IPS-NIHi11 (cell line): ENCODE measurements around the gene MMD.
"Not testable (repeated sequence)": the region's sequence is repeated elsewhere in the genome, so short reads cannot be mapped to it uniquely, and the experiment has no call there.

Experiments used
- DNase-seq: peaks from one replicate; pipeline ENCODE4 v3.0.0; 2012; ENCODE audit warnings: mixed read lengths, low spot score

MMD gene, protein sequence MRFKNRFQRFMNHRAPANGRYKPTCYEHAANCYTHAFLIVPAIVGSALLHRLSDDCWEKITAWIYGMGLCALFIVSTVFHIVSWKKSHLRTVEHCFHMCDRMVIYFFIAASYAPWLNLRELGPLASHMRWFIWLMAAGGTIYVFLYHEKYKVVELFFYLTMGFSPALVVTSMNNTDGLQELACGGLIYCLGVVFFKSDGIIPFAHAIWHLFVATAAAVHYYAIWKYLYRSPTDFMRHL

DNA sequence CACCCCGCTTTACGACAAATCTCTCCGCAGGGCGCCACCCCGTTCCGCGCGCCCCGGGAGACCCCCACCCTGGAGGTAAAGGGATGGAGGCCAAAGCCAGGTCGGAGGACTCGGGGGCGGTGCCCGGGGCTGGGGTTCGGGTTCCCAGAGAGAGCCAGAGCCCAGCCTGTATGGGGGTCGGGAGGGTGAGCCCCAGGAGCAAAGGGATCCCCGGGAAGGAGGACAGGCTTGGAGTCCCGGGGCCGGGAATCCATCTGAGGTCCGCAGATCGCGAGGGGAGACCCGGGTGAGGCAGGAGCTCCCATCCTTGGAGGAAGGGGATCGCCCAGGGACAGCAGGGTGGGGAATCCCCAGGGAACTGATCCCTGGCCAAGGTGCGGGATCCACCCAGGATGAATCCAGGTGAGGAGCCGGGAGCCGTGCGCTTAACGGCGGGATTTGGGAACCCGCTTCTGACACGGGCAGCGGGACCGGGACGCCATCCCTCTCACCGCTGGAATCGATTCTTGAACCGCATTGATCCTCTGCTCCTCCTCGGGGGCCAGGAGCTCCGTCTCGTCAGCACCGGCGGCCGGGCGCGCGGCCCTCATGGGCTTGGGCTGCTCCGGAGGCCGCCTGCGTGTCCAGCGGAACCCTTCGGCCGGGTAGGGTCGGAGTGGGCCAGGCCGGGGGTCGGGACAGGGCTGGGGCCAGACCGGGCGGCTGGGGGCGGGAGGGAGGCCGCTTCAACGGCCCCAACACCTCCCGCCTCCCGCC lies at the start of gene MMD:
TSS of gene MMD (minus strand) at position 657 of the 756 bp plus-strand sequence. CDS start at position 517, 140 bp downstream.
- DNase-seq, result no peak

DNA sequence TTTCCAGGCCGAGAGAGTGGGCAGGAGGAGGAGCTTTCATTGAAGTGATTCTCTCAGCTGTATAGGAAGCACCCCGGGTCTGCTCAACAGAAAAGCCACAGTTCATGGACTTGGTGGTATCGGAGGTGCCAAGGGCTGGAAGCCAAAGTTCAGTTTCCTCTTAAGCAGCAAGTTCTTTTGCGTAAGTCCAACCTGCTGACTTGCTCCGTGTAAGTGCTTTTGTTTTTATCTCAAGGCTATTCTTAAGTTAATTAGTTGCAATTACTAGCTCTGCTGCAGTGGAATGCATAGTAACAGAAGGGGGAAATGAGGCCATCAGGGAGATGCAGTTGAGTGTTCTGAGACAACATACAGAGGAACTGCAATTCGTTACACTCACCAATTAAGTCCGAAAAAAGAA lies 45.0 kb upstream of the MMD start:
- peak; percentile 44 for DNase-seq

GRCh38 chr17:55465771-55466170 lies 44.1 kb upstream of the MMD start:
- DNase-seq, result not testable (repeated sequence)

DNA sequence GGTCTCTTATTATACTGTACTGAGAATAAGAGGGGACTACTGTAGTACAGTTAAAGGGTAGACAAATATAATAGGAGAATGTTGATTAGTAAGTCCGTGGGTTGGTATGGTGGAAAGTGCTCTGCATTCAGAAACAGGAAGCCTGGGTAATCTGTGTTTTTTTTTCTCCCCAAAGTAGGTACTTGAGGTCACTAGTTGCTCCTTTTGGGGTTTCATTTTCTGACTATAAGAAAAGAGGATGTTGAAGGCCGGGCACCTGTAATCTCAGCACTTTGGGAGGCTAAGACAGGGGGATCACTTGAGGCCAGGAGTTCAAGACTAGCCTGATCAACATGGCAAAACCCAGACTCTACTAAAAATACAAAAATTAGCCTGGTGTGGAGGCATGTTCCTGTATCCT lies 42.0 kb upstream of the MMD start:
- DNase-seq, result no peak

- no peak for DNase-seq
Observed at GRCh38 chr17:55462711-55463110, 41.1 kb upstream of the MMD start.

DNA sequence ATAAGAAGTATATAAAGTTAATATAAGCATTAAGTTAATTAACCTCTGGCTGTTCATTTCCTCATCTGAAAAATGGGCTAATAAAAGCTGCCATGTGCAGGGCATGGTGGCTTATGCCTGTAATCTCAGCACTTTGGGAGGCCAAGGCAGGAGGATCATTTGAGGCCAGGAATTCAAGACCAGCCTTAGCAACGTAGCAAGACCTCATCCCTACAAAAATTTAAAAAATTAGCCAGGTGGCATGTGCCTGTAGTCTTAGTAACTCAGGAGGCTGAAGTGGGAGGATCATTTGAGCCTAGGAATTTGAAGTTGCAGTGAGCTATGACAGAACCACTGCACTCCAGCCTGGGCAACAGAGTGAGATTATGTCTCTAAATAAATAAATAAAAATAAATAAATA lies 40.6 kb upstream of the MMD start:
- DNase-seq, result no peak

GRCh38 chr17:55458978-55459377 lies 37.3 kb upstream of the MMD start:
- DNase-seq, result no peak

DNA sequence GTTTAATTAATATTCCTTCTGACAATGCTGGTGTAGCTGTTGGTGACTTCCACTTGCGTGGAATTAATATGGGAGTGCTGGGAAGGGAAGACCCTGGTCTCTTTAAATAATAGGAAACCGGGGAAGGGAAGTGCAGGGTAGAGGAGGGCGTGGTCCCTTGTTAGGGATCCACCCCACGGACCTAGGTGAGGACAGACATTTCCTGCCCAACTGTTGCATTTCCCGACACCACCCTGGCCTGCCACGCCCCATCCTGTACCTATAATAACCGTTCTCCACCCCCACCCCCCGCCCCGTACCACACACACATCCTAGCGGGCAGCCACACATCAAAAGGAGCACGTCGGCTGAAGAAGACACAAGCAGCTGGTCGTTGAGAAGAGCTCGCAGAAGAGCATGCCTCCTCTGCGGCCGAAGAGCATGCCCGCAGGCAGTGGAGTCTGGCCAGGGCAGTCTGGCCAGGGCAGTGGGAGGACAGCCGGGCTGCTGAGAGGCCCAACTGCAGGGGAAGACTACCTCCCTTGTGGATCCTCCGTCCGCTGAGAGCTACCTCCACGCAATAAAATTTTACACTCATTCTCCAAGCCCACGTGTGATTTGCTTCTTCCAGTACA lies 36.8 kb upstream of the MMD start:
- DNase-seq, result no peak

- no peak for DNase-seq
Observed at GRCh38 chr17:55456307-55457240, 34.9 kb upstream of the MMD start.

DNA sequence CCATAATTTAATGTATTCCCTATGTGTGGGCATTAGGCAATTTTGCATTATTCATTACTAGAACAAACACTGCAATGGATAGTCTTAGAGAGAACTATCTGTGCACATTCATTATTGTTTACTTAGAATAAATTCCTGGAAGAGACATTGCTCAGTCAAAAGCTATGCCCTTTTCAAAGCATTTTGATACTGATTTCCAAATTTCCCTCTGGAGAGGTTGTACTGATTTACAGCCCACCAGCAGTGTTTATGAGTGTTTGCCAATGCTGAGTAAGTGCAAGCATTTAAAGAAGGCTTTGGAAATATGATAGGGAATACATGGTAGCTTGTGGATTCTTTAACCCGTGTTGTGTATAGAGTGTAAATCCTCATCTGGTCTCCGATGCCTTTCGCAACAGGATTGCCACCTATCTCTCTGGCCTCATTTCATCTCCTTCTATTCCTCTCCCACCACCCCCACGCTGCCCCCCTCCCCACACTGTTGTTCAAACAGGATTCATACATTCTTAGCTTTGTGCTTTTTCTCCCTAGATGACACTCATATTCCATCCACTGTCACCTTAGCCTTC lies 33.4 kb upstream of the MMD start:
- no peak for DNase-seq

DNA sequence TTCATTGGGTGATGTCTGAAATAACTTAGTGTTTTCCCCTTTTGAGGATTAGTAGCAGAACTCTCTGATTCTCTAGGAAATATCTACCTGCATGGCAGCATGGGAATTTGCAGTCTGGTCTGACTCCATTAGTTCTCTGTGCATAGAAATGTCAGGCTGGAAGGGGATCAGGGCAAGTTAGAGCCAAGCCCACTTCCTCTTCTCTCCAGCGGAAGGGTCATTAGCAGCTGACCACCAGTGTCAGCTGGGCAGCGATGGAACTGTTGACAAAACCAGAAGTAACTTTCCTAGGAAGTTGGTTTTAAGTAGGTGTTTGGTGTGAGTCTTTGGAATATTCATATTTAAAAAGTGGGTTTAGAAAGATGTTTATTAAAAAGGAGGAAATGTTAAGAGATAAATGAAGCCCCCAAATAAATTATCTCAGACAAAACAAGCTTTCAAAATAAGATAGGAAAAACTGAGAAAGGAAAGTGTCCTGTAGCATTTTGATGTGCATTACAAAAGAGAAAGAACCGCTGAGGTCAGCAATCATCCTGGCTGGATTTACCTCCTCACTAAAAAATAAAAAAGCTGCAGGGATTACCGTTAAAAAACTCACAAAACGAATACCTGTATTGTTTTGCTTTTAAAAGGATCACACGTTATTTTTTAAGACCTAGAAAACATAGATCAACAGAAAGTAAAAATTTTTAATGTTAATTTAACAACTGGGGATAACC lies 32.4 kb upstream of the MMD start:
- DNase-seq, result no peak

DNA sequence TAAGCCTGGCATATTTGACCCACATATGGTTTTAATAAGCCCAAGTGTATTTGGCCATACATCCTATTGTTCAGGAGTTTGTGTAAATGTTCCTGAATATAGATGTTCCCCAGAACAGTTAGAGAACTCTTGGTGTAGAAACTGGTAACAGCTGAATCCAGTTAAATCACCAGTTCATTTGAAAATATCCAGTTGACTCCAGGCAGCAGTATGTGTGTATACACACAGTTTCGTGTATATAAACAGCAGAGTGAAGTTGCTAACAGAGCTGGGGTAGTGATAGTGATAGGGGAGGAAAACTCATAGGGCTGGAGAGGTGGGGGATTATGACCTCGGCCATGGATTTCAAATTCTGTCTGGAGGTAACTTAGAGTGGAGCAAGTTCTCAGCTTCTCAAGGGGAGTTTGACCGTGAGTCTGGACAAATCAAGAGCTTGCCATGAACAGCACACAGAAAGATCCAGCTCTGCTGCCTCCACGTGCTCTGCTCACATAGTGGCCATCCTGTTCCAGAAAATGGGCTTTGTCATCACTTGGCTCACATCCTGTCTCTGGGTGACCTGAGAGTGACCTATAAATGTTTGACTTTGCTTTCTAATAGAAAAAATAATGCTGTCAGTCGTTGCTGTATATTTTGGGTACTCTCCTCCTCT lies 30.6 kb upstream of the MMD start:
- DNase-seq, result no peak

DNA sequence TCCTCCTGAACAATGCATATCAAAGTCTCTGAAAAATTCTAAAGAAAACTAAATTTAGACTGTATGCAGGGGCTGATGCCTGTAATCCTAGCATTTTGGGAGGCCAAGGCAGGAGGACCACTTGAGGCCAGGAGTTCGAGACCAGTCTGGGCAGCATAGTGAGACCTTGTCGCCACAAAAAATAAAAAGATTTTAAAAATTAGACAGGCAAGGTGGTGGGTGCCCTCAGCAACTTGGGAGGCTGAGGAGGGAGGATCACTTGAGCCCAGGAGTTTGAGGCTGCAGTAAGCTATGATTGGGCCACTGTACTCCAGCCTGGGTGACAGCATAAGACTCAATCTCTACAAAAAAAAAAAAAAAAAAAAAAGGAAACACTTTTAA lies 30.1 kb upstream of the MMD start:
- DNase-seq, result no peak

DNA sequence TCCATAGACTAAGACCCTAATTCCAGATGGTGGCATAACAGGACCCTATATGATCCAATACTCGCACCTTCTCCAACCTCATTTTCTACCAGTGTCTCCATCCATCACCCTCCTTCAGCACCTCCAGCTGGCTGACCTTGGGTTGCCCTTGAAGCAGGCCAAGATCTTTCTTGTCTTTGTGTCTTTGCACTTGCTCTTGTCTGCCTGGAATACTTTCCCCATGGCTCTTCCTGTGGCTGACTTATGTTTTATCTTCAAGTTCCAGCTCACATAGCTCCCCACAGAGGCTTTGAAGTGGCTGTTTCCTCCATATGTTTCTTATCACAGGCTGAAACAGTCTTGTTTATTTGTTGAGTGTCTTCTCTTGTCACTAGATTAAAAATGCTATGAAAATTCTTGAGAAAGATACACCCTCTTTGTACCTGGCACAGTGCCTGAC lies 29.6 kb upstream of the MMD start:
- no peak for DNase-seq

DNA sequence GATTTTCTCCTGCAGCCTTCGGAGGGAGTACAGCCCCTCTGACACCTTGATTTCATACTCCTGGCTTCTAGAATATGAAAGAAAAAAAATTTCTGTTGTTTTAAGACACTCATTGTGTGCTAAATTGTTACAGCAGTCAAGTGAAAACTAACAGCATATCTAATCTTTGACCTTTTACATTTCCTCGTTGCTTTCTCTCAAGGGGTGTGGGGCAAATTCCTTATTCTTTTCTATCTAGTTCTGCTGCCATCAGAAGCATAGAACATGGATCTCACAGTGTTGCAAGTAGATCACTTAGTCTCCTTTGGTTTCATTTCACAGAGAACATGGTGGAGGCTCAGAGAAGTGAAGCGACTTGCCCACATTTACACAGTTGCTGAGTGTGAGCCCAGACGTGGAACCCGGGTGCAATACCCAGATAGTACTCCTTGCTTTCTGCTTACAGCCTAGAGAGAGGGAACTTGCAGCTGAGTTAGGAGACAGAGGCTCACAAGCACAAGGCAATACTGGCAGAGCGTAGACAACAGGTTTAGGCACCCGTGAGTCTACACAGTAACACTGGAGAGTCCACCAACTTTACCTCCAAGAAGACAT lies 28.7 kb upstream of the MMD start:
- no peak for DNase-seq

DNA sequence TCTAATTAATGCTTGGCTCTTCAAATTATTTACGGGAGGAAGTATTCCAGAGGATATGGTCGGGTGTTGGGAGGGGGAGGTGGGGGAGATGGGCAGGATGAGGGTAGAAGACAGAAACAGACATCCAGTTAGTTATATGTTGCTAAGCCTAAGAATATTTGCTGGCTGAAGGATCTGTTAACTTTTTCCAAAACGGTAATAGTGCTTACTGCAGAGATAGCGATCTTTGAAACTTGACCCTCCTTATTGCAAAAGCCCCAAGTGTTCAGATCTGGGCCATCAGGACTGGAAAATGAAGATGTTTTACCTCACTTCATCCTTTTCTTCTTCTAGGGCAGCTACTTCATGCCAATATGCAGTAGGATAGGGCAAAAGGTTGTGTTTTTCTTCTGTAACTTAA lies 27.0 kb upstream of the MMD start:
- no peak for DNase-seq

DNA sequence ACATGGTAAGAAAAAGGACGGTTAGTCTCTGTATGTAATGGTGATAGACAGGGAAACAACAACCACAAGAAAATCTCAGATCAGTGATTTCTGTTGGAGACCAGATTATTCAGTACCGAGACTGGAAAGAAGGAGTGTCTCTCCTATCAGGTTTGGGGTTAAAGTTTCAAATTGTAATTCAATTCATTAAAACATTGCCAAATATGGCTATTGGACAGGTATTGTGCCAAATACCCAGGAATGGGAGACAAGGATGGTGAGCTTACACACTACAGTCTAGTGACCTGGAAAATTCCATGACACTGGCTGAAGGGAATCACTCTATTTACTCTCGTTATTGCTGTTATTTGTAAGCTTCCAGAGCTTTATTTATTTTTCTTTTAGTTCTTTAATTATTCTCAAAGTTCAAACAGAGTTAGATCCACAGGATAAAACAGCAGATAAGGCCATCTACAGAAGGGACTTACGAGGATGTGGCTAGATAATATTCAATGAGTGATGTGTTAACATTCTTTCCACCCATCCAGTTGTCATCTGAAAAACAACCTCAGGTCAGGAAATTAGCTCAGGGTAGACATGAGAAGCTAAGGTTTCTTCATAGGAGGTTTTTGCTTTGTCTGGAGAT lies 25.1 kb upstream of the MMD start:
- no peak for DNase-seq

DNA sequence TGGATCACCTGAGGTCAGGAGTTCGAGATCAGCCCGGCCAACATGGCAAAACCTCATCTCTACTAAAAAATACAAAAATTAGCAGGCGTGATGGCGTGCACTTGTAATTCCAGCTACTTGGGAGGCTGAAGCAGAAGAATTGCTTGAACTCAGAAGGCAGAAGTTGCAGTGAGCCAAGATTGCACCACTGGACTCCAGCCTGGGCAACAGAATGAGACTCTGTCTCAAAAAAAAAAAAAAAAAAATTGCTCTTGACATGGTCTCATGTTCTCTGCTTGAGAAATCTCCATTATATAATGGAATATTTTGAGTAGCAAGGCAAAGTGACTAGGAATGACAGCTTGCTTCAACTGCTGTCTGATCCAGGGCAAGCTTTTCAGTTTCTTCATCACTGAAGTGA lies 24.4 kb upstream of the MMD start:
- not testable (repeated sequence) for DNase-seq

DNA sequence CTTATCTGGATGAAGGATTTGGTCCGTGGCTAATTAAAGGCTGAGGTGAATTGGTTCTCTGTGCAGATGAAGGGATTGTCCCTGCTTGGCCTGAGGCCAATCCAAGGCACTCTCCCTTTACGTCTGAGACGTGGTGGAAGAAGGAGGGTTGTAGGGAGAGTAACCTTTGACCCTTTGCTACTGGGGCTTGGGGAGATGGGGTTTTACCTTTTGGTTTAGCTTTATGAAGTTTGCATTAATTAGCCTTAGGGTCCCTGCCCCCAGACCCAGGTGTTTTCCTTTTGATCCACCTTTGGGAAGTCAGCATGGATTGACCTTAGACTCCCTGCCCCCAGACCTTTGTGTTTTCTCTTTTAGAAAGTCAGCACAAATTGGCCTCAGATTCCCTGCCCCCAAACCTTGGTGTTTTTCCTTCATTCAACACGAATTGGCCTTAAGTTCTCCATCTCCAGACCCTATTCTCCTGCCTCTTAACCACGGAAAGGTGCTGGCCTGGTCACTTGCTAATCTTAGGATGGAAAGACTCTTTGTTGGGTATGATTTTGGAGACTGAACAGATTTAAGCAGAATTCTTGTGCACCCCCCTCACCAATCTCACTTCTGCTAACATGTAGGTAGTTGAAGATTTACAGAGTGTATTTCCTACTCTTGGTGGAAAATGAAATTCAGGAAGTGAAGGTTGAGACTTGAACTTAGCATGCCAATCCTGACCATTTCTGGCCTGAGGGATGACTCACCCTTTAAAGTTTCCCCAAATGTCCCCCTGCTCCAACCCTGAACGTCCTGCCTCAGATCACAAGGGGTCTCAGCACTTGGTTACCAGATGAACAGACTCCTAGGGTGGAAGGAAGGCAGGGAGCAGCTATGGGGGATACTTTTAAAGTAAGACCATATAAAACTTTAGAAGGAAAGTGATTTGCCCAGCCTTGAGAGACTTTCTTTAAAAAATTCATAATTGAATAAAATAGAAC lies 23.1 kb upstream of the MMD start:
- DNase-seq, result no peak
